Duodenal mucosa (tissue), 2 donors: ENCODE results near the gene GABRG2.

Source experiments
- H3K27ac ChIP-seq: one replicate; pipeline ENCODE4 v1.7.0; 2013; ENCODE audit warnings: low read depth, low read length
- H3K27me3 ChIP-seq, 2 donors: one replicate each; pipeline ENCODE4 v1.7.0; 2013; ENCODE audit warnings: low read length in 2 of 2, control low read depth in 1 of 2; ENCODE audit not compliant: insufficient read depth in 2 of 2, control insufficient read depth in 1 of 2
- H3K36me3 ChIP-seq, 2 donors: one replicate each; pipeline ENCODE4 v1.7.0; 2013; ENCODE audit warnings: low read length in 2 of 2, control low read depth in 1 of 2; ENCODE audit not compliant: insufficient read depth in 2 of 2, control insufficient read depth in 1 of 2
- H3K4me1 ChIP-seq, 2 donors: one replicate each; pipeline ENCODE4 v1.7.0; 2013; ENCODE audit warnings: low read length in 2 of 2, control low read depth in 1 of 2; ENCODE audit not compliant: insufficient read depth in 2 of 2, control insufficient read depth in 1 of 2
- H3K4me3 ChIP-seq, 2 donors: one replicate each; pipeline ENCODE4 v1.7.0; 2013; ENCODE audit warnings: low read length in 2 of 2, low read depth in 1 of 2
- H3K9ac ChIP-seq, 2 donors: one replicate each; pipeline ENCODE4 v1.7.0; 2013; ENCODE audit warnings: low read length in 2 of 2, low read depth in 1 of 2
- H3K9me3 ChIP-seq, 2 donors: one replicate each; pipeline ENCODE4 v1.7.0; 2013; ENCODE audit warnings: low read length in 2 of 2, control low read depth in 1 of 2; ENCODE audit not compliant: control insufficient read depth in 1 of 2

Gene GABRG2

DNA sequence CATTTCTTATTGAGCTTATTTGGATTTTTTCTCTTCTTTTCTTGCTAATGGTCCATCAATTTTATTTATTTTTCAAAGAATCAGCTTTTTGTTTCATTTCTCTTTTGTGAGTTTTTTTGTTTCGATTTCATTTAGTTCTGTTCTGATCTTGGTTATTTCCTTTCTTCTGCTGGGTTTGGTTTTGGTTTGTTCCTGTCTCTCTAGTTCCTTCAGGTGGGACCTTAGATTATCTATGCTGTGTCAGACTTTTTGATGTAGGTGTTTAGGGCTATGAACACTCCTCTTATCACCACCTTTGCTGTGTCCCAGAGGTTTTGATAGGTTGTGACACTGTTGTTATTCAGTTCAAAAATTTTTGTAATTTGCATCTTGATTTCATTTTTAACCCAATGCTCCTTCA, 119.8 kb downstream of the GABRG2 start:
- Histone ChIP-seq H3K36me3 (no peaks in the 10 kb centered on the region), H3K27ac (no peak overlapping the region), H3K9ac (no peak overlapping the region), H3K4me1 (no peaks in the 10 kb centered on the region), H3K9me3 (no peaks in the 10 kb centered on the region), H3K27me3 (no peaks in the 10 kb centered on the region), H3K4me3 (no peak overlapping the region)

DNA sequence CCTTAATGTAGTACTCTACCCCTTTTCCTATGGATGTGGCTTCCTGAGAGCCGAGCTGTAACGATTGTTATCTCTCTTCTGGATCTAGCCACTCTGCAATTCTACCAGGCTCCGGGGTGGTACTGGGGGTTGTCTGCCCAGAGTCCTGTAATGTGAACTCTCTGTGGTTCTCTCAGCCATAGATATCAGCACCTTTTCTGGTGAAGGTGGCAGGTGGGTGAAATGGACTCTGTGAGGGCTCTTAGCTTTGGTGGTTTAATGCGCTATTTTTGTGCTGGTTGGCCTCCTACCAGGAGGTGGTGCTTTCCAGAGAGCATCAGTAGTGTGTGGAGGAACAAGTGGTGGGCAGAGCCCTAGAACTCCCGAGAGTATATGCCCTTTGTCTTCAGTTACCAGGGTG, 122.1 kb downstream of the GABRG2 start:
- no peaks in the 10 kb centered on the region for H3K36me3 ChIP-seq
- no peak overlapping the region for H3K4me3 ChIP-seq
- no peaks in the 10 kb centered on the region for H3K4me1 ChIP-seq
- no peak overlapping the region for H3K9ac ChIP-seq
- H3K27me3 ChIP-seq, result no peaks in the 10 kb centered on the region
- H3K27ac ChIP-seq, result no peak overlapping the region
- H3K9me3 ChIP-seq, result no peaks in the 10 kb centered on the region

DNA sequence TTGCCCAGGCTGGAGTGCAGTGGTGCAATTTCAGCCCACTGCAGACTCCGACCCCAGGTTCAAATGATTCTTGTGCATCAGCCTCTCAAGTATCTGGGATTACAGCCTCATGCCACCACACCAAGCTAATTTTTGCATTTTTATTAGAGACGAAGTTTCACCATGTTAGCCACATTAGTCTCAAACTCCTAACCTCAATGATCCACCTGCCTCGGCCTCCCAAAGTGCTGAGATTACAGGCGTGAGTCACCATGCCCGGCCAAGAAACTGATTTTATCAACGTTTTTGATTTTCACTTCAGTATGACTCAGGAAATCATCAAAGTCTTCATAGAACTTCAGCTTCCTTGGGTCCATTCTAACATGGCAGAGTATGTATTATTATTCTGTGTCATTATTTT, 125.4 kb downstream of the GABRG2 start:
- H3K9me3 ChIP-seq, result no peaks in the 10 kb centered on the region
- no peak overlapping the region for H3K9ac ChIP-seq
- H3K27me3 ChIP-seq, result no peaks in the 10 kb centered on the region
- no peaks in the 10 kb centered on the region for H3K36me3 ChIP-seq
- H3K27ac ChIP-seq, result no peak overlapping the region
- H3K4me1 ChIP-seq, result no peaks in the 10 kb centered on the region
- no peak overlapping the region for H3K4me3 ChIP-seq

DNA sequence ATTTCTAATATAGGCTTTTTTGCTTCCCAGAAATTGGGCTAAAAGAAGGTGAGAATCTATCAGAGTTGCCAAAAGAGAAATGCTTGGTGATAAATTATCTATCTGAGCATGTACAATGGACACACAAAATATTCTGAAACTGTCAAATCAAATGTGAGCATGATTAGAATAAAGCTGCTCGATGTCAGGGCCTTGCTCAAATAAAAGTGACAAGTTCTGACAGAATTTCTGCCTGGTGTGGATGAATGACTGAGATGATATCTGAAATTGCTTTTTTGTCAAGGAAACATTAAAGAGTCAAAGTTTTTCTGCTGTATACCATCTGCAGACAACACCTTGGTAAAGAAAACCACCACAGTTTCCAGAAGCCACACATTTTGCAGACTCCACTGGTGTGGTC, 128.8 kb downstream of the GABRG2 start:
- Histone ChIP-seq H3K9me3 (no peaks in the 10 kb centered on the region), H3K36me3 (no peaks in the 10 kb centered on the region), H3K9ac (no peak overlapping the region), H3K27me3 (no peaks in the 10 kb centered on the region), H3K4me1 (no peaks in the 10 kb centered on the region), H3K27ac (no peak overlapping the region), H3K4me3 (no peak overlapping the region)

DNA sequence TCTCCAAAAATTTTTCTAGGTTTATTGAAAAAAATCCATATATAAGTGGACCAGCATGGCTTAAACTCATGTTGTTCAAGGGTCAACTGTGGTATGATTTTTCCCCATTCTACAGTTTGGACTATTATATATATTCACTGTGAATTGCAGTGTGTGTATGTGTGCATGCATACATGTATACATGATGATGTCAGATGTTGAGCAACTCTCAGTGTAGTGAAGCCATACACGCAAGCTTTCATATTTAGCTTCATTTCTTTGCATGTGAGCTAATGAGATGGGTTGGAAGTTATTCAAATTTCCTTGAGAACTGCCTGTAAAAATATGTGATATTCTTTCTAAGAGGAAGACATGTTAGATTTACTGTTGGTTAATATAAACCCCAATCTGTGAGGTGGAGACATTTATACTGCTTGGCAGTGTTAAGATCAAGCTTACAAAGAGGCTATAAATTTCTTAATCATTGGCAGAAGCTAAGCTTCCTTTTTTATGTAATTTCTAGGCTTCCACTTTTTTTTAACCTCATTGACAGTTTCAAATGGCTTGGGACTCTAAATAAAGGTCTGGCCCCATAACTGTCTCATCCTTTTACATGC, 134.8 kb downstream of the GABRG2 start:
- Histone ChIP-seq H3K27ac (no peak overlapping the region), H3K4me1 (no peaks in the 10 kb centered on the region)

More for the DNA sequence above, 134.8 kb downstream of the GABRG2 start:
- no peaks in the 10 kb centered on the region for H3K9me3 ChIP-seq
- H3K4me3 ChIP-seq, result no peak overlapping the region
- H3K9ac ChIP-seq, result no peak overlapping the region
- no peaks in the 10 kb centered on the region for H3K27me3 ChIP-seq
- no peaks in the 10 kb centered on the region for H3K36me3 ChIP-seq
